ENCODE measurements around the gene SOX6. TPM values are rescaled to one million over a fixed set of nuclear protein-coding genes. Genes with fewer than 3 reads are reported as not detected.

The SOX6 gene
- polyA plus RNA-seq, 3 donors = not detected

- no peak for DNase-seq
- Histone ChIP-seq H3K4me1 (ENCODE audit: control insufficient read depth in 1 of 2, insufficient read depth in 2 of 2, low read length in 2 of 2) (no peaks in the 10 kb centered on the region), H3K36me3 (replicated peaks in 1 of 2; ENCODE audit: control insufficient read depth in 1 of 2, insufficient read depth in 2 of 2, low read length in 2 of 2) (no peaks in the 10 kb centered on the region), H3K27me3 (ENCODE audit: control insufficient read depth in 2 of 2, insufficient read depth in 2 of 2, low read length in 2 of 2) (no peaks in the 10 kb centered on the region), H3K79me2 (ENCODE audit: insufficient read depth, low read length) (no peaks in the 10 kb centered on the region), H3K4me2 (replicated peaks; ENCODE audit: extremely low read depth, low read length, poor library complexity, severe bottlenecking) (no peak overlapping the region), H2AFZ (ENCODE audit: insufficient read depth, low read depth, low read length, poor library complexity, severe bottlenecking) (no peak overlapping the region), H3K4me3 (replicated peaks in 1 of 3; ENCODE audit: low read depth in 2 of 3, low read length in 3 of 3) (no peak overlapping the region), H4K20me1 (ENCODE audit: insufficient read depth, low read length) (no peaks in the 10 kb centered on the region), H3K27ac (ENCODE audit: low read depth in 1 of 2, low read length in 2 of 2) (no peak overlapping the region), H3K9ac (ENCODE audit: insufficient read depth, low read length, poor library complexity, severe bottlenecking) (no peak overlapping the region), H3K9me3 (replicated peaks in 1 of 2; ENCODE audit: control insufficient read depth in 1 of 2, insufficient read depth in 1 of 2, low read length in 2 of 2) (no peaks in the 10 kb centered on the region)
- H3K4me1 Mint-ChIP-seq = peaks cover 2% of the 10 kb centered on the region
- no peak overlapping the region for H3K4me3 Mint-ChIP-seq
- peaks cover 0 to 2% (median 0%) of the 10 kb centered on the region in 7 donors for H3K9me3 Mint-ChIP-seq
- H3K27ac Mint-ChIP-seq = no peak overlapping the region
- intact Hi-C loops (cut with micrococcal nuclease) = no loop called here
- no peaks in the 10 kb centered on the region for H3K36me3 Mint-ChIP-seq
- TF ChIP-seq CTCF (IDR thresholded peaks at IDR 0.05) = no peak
- H3K27me3 Mint-ChIP-seq (ENCODE audit: low read depth in 3 of 3) = no peaks in the 10 kb centered on the region
- WGBS (ENCODE audit: insufficient coverage) = no CpG with 5 or more reads among the region's 2 CpGs
These were observed 78.1 kb downstream of the SOX6 start for GRCh38 chr11:16278273-16278672.

- Mint-ChIP-seq H3K36me3 (no peaks in the 10 kb centered on the region), H3K27me3 (ENCODE audit: low read depth in 3 of 3) (no peaks in the 10 kb centered on the region), H3K4me1 (peaks cover 2% of the 10 kb centered on the region), H3K9me3 (peaks cover 0 to 2% (median 0%) of the 10 kb centered on the region in 7 donors), H3K27ac (no peak overlapping the region), H3K4me3 (no peak overlapping the region)
- no peaks in the 10 kb centered on the region for H3K79me2 ChIP-seq (ENCODE audit: insufficient read depth, low read length)
- no CpG with 5 or more reads among the region's 2 CpGs for WGBS (ENCODE audit: insufficient coverage)
- no peak overlapping the region for H3K4me2 ChIP-seq (replicated peaks; ENCODE audit: extremely low read depth, low read length, poor library complexity, severe bottlenecking)
- H3K4me3 ChIP-seq (replicated peaks in 1 of 3; ENCODE audit: low read depth in 2 of 3, low read length in 3 of 3) = no peak overlapping the region
- H3K4me1 ChIP-seq (ENCODE audit: control insufficient read depth in 1 of 2, insufficient read depth in 2 of 2, low read length in 2 of 2) = no peaks in the 10 kb centered on the region
- H3K27me3 ChIP-seq (ENCODE audit: control insufficient read depth in 2 of 2, insufficient read depth in 2 of 2, low read length in 2 of 2) = no peaks in the 10 kb centered on the region
- H3K9me3 ChIP-seq (replicated peaks in 1 of 2; ENCODE audit: control insufficient read depth in 1 of 2, insufficient read depth in 1 of 2, low read length in 2 of 2) = no peaks in the 10 kb centered on the region
- no peak overlapping the region for H2AFZ ChIP-seq (ENCODE audit: insufficient read depth, low read depth, low read length, poor library complexity, severe bottlenecking)
- TF ChIP-seq CTCF (IDR thresholded peaks at IDR 0.05) = no peak
- no peak overlapping the region for H3K9ac ChIP-seq (ENCODE audit: insufficient read depth, low read length, poor library complexity, severe bottlenecking)
- H4K20me1 ChIP-seq (ENCODE audit: insufficient read depth, low read length) = no peaks in the 10 kb centered on the region
- H3K27ac ChIP-seq (ENCODE audit: low read depth in 1 of 2, low read length in 2 of 2) = no peak overlapping the region
- no peaks in the 10 kb centered on the region for H3K36me3 ChIP-seq (replicated peaks in 1 of 2; ENCODE audit: control insufficient read depth in 1 of 2, insufficient read depth in 2 of 2, low read length in 2 of 2)
- no peak for DNase-seq
- intact Hi-C loops (cut with micrococcal nuclease) = no loop called here
These were observed 80.1 kb downstream of the SOX6 start for GRCh38 chr11:16276251-16276650.
